Neutrophil (primary cell): Measurements from ENCODE around the gene GMIP.

Source experiments
- H3K27ac ChIP-seq: fragments of 200-600 bp; sonication (generic); 2 replicates; pipeline ENCODE4 v1.5.1; 2016; ENCODE audit warnings: mild to moderate bottlenecking, moderate library complexity
- H3K27me3 ChIP-seq: fragments of 200-600 bp; sonication (generic); 2 replicates; pipeline ENCODE4 v1.6.0; 2016; ENCODE audit warnings: mild to moderate bottlenecking
- H3K36me3 ChIP-seq: fragments of 200-600 bp; sonication (generic); 2 replicates; pipeline ENCODE4 v1.5.1; 2017
- H3K4me1 ChIP-seq, 2 experiments: fragments of 200-600 bp in 1 of 2; sonication (generic) in 1 of 2; 1 replicate in 1 of 2; 2 replicates in 1 of 2; pipeline versions ENCODE4 v1.5.1 to v1.6.1; 2013 to 2016; ENCODE audit warnings: low read depth in 1 of 2, low read length in 1 of 2, mild to moderate bottlenecking in 1 of 2, moderate library complexity in 1 of 2; ENCODE audit not compliant: control insufficient read depth in 1 of 2, insufficient read depth in 1 of 2
- H3K4me3 ChIP-seq, 2 experiments: fragments of 200-600 bp in 1 of 2; sonication (generic) in 1 of 2; 1 replicate in 1 of 2; 2 replicates in 1 of 2; pipeline ENCODE4 v1.5.1; 2013 to 2016; ENCODE audit warnings: low read depth in 1 of 2, low read length in 1 of 2, mild to moderate bottlenecking in 1 of 2, moderate library complexity in 1 of 2
- H3K9me3 ChIP-seq: fragments of 200-600 bp; sonication (generic); 2 replicates; pipeline ENCODE4 v1.5.1; 2016
- TF ChIP-seq, protein P1 (sequence below): fragments of 200-600 bp; sonication (generic); IDR thresholded peaks from 2 replicates; pipeline ENCODE4 v1.5.1; 2016; ENCODE audit warnings: antibody characterized with exemption

The GMIP gene

GRCh38 chr19:19679176-19680073 lies 36.0 kb upstream of the GMIP start:
- Histone ChIP-seq H3K9me3 (peaks cover 45% of the 10 kb centered on the region), H3K27me3 (no peaks in the 10 kb centered on the region), H3K27ac (no peak overlapping the region), H3K36me3 (peaks cover 40% of the 10 kb centered on the region), H3K4me1 (no peaks in the 10 kb centered on the region), H3K4me3 (no peak overlapping the region)
- TF ChIP-seq, protein P1, sequence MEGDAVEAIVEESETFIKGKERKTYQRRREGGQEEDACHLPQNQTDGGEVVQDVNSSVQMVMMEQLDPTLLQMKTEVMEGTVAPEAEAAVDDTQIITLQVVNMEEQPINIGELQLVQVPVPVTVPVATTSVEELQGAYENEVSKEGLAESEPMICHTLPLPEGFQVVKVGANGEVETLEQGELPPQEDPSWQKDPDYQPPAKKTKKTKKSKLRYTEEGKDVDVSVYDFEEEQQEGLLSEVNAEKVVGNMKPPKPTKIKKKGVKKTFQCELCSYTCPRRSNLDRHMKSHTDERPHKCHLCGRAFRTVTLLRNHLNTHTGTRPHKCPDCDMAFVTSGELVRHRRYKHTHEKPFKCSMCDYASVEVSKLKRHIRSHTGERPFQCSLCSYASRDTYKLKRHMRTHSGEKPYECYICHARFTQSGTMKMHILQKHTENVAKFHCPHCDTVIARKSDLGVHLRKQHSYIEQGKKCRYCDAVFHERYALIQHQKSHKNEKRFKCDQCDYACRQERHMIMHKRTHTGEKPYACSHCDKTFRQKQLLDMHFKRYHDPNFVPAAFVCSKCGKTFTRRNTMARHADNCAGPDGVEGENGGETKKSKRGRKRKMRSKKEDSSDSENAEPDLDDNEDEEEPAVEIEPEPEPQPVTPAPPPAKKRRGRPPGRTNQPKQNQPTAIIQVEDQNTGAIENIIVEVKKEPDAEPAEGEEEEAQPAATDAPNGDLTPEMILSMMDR = no peak

GRCh38 chr19:19677579-19677978 lies 34.1 kb upstream of the GMIP start:
- H3K27me3 ChIP-seq = no peaks in the 10 kb centered on the region
- peaks cover 42% of the 10 kb centered on the region for H3K9me3 ChIP-seq
- peaks cover 45% of the 10 kb centered on the region for H3K36me3 ChIP-seq
- TF ChIP-seq, protein P1 = no peak
- no peaks in the 10 kb centered on the region for H3K4me1 ChIP-seq
- H3K27ac ChIP-seq = no peak overlapping the region
- no peak overlapping the region for H3K4me3 ChIP-seq

DNA sequence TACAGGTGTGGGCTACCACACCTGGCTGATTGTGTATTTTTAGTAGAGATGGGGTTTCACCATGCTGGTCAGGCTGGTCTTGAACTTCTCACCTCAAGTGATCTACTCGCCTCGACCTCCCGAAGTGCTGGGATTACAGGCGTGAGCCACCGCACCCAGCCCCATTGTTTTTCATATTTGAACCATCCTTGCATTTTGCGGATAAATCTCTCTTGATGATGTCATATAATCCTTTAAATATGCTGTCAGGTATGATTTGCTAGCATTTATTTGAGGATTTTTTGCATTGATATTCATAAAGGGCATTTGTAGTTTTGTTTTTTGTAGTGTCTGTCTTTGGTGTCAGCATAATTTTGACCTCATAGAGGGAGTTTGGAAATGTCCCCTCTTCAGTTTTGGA lies 30.9 kb upstream of the GMIP start:
- TF ChIP-seq, protein P1 = no peak
- no peak overlapping the region for H3K4me3 ChIP-seq

GRCh38 chr19:19672816-19673215 lies 29.4 kb upstream of the GMIP start:
- Histone ChIP-seq H3K4me1 (peaks cover 14 to 16% of the 10 kb centered on the region in 2 experiments), H3K36me3 (peaks cover 21% of the 10 kb centered on the region), H3K27ac (no peak overlapping the region), H3K27me3 (no peaks in the 10 kb centered on the region), H3K9me3 (peaks cover 8% of the 10 kb centered on the region), H3K4me3 (no peak overlapping the region)
- TF ChIP-seq, protein P1 = no peak

More for the DNA sequence above, 30.9 kb upstream of the GMIP start:
- Histone ChIP-seq H3K4me1 (peaks cover 5 to 6% of the 10 kb centered on the region in 2 experiments), H3K9me3 (peaks cover 22% of the 10 kb centered on the region), H3K27me3 (no peaks in the 10 kb centered on the region), H3K27ac (no peak overlapping the region), H3K36me3 (peaks cover 36% of the 10 kb centered on the region)

GRCh38 chr19:19670070-19670551 lies 26.7 kb upstream of the GMIP start:
- H3K27ac ChIP-seq = no peak overlapping the region
- peaks cover 18 to 22% of the 10 kb centered on the region in 2 experiments for H3K4me1 ChIP-seq
- H3K9me3 ChIP-seq = no peaks in the 10 kb centered on the region
- H3K4me3 ChIP-seq = no peak overlapping the region
- no peaks in the 10 kb centered on the region for H3K27me3 ChIP-seq
- TF ChIP-seq, protein P1 = no peak
- peaks cover 5% of the 10 kb centered on the region for H3K36me3 ChIP-seq
